Measurements from ENCODE around the gene TCTN1. TPM values are rescaled to one million over a fixed set of nuclear protein-coding genes. Genes with fewer than 3 reads are reported as not detected.

TCTN1 gene
- total RNA-seq, 1 donor from 2014 or later, result 15.3 TPM

DNA sequence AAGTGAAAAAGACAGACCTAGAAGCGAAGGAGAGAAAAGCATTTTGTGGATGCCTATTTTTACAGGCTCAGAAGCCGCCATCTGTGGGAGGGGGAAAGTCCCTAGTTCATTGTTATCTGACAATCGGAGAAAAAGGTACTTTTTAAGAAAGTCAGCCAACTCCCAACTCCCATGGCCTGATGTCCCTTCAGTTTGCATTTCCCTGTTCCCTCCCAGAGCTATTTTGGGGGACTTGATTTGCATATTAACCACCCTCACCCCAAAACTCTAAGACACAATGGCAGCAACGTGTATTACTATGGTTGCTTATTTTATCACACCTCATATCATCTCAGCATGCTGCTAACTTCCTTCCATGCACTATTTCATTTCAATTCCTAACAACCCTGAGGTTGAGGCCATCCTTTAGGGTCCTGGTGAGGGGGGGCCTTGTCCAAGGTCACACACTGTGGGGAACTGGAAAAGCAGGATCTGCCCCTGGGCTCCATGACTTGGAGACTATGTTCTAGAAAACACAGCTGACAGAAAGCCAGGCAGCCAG, 56.3 kb downstream of the TCTN1 start:
- DNase-seq (ENCODE audit: low read depth), result no peak
- TF ChIP-seq CTCF (conservative IDR thresholded peaks at IDR 0.05; ENCODE audit: low read depth, low read length), result no peak
- H3K4me3 ChIP-seq (ENCODE audit: low read depth, low read length), result no peak overlapping the region

DNA sequence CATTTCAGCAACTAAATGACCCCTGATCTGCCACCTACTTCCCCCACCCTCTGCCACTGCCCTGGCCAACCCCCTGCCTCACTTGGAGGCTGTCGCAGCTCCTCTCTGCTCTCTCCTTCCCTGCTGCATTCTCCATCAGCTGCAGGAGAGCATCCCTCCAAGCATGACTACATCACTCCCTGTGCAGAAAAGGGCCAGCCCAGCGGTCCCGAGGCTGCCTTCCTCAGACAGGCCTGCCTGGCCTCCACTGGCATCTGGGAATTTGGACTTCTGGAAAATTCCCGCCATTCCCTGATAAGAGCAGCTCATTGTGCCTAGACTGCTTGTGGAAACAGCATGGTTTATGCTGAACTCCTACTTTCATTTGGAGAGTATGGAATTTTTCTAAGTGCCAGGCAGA, 62.2 kb downstream of the TCTN1 start:
- TF ChIP-seq CTCF (conservative IDR thresholded peaks at IDR 0.05; ENCODE audit: low read depth, low read length), result no peak
- DNase-seq (ENCODE audit: low read depth), result no peak

DNA sequence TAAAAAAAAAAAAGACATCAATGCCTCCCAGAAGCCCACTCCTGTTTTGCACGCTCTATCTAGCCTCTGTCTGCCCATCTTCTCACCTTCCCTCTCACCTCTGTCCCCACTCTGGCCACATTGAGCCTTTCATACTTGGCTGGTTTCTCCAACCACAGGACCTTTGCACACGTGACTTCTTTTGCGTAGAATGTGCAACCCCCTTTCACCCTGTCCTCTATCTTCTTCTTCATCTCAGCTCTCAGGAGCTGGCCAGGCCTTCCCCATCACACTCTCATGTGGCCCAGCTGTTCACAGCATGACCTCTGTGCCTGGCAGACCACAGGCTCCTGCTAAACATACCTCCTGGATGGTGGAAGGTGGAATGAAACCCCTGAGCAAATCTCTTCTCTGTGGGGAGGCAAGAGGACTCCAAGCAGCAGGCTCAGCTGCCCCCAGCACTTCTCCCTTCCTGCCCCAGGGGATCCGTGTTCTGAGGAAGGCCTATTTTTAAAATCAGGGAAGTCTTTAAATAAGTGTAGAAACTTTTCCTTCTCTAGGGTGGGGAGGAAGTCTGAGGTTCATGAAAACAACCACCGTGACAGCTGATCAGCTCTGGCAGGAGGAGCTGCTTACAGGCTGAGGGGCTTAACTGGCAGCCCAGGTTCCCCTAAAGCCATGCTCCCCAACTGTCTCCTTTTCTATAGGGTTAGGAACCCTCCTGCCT, 63.4 kb downstream of the TCTN1 start:
- no peak overlapping the region for H3K4me3 ChIP-seq (ENCODE audit: low read depth, low read length)
- no peak for TF ChIP-seq CTCF (conservative IDR thresholded peaks at IDR 0.05; ENCODE audit: low read depth, low read length)
- DNase-seq (ENCODE audit: low read depth), result no peak

More for the DNA sequence above, 62.2 kb downstream of the TCTN1 start:
- no peak overlapping the region for H3K4me3 ChIP-seq (ENCODE audit: low read depth, low read length)

GRCh38 chr12:110677982-110678381, 64.1 kb downstream of the TCTN1 start:
- TF ChIP-seq CTCF (conservative IDR thresholded peaks at IDR 0.05; ENCODE audit: low read depth, low read length), result no peak
- no peak overlapping the region for H3K4me3 ChIP-seq (ENCODE audit: low read depth, low read length)
- DNase-seq (ENCODE audit: low read depth), result no peak

- no peak for TF ChIP-seq CTCF (conservative IDR thresholded peaks at IDR 0.05; ENCODE audit: low read depth, low read length)
- no peak for DNase-seq (ENCODE audit: low read depth)
These were observed 65.3 kb downstream of the TCTN1 start for GRCh38 chr12:110679201-110679600.

DNA sequence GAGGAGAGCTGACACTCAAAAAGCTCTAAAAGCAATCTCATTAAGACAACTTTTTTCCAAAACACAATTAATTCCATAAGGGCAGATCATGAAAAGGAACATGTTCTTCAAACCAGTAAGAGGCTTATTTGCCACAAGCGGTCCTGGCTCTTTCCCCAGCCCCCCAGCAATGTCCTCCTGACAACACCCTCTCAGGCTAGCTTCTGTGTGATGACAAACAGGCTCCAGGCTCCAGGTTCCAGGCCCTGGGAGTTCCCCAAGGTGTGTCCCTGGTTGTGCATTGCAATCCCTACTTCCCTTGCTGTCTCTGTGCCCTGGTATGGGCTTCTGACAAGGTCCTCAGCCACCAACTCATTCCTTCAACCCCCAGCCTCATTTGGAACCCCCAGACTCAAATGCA, 66.1 kb downstream of the TCTN1 start:
- DNase-seq (ENCODE audit: low read depth), result no peak
- no peak overlapping the region for H3K4me3 ChIP-seq (ENCODE audit: low read depth, low read length)
- no peak for TF ChIP-seq CTCF (conservative IDR thresholded peaks at IDR 0.05; ENCODE audit: low read depth, low read length)

More at GRCh38 chr12:110679201-110679600, 65.3 kb downstream of the TCTN1 start:
- no peak overlapping the region for H3K4me3 ChIP-seq (ENCODE audit: low read depth, low read length)

DNA sequence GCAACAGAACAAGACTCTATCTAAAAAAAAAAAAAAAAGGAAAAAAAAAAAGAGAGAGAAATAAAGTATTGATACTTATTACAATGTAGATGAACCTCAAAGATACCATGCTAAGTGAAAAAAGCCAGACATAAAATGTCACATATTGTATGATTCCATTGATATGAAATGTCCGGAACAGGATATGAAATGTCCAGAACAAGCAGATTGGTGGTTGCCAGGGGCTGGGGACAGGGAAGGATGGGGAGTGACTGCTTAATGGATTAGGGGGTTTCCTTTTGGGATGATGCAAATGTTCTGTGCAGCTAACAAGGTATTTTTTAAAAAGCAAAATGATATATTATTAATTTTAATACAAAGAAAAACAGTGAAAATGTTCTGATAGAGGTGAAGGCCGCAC, 70.0 kb downstream of the TCTN1 start:
- no peak overlapping the region for H3K4me3 ChIP-seq (ENCODE audit: low read depth, low read length)
- DNase-seq (ENCODE audit: low read depth), result no peak
- TF ChIP-seq CTCF (conservative IDR thresholded peaks at IDR 0.05; ENCODE audit: low read depth, low read length), result no peak
